ENCODE data around the gene CSNK2A2.

The CSNK2A2 gene

GRCh38 chr16:58198022-58198683 lies at the start of gene CSNK2A2:
TSS of gene CSNK2A2 (minus strand) at chr16:58198106. CDS start at chr16:58197736, 370 bp downstream.
- peak; percentile 81 for DNase-seq (ENCODE audit: low read depth)

- no peak for DNase-seq (ENCODE audit: low read depth)
These were observed 45.7 kb upstream of the CSNK2A2 start for GRCh38 chr16:58243528-58244004.

GRCh38 chr16:58236831-58237230 lies 38.9 kb upstream of the CSNK2A2 start:
- DNase-seq (ENCODE audit: low read depth) = no peak

GRCh38 chr16:58236231-58236690 lies 38.4 kb upstream of the CSNK2A2 start:
- peak; percentile 77 for DNase-seq (ENCODE audit: low read depth)

GRCh38 chr16:58235663-58236062 lies 37.8 kb upstream of the CSNK2A2 start:
- no peak for DNase-seq (ENCODE audit: low read depth)

- DNase-seq (ENCODE audit: low read depth) = no peak
These were observed 37.1 kb upstream of the CSNK2A2 start for GRCh38 chr16:58234831-58235595.

- DNase-seq (ENCODE audit: low read depth) = no peak
These were observed 32.4 kb upstream of the CSNK2A2 start for GRCh38 chr16:58230259-58230658.

- no peak for DNase-seq (ENCODE audit: low read depth)
These were observed 28.9 kb upstream of the CSNK2A2 start for GRCh38 chr16:58226790-58227189.

GRCh38 chr16:58225965-58226602 lies 28.2 kb upstream of the CSNK2A2 start:
- DNase-seq (ENCODE audit: low read depth) = no peak

GRCh38 chr16:58222532-58223316 lies 24.8 kb upstream of the CSNK2A2 start:
- peak; percentile 32 for DNase-seq (ENCODE audit: low read depth)

GRCh38 chr16:58219432-58219831 lies 21.5 kb upstream of the CSNK2A2 start:
- no peak for DNase-seq (ENCODE audit: low read depth)

- DNase-seq (ENCODE audit: low read depth) = no peak
These were observed 20.9 kb upstream of the CSNK2A2 start for GRCh38 chr16:58218786-58219185.

- DNase-seq (ENCODE audit: low read depth) = no peak
These were observed 19.5 kb upstream of the CSNK2A2 start for GRCh38 chr16:58217311-58217925.

- no peak for DNase-seq (ENCODE audit: low read depth)
These were observed 15.1 kb upstream of the CSNK2A2 start for GRCh38 chr16:58212824-58213655.

- no peak for DNase-seq (ENCODE audit: low read depth)
These were observed 13.9 kb upstream of the CSNK2A2 start for GRCh38 chr16:58211846-58212245.

- DNase-seq (ENCODE audit: low read depth) = peak; percentile 48
These were observed 13.3 kb upstream of the CSNK2A2 start for GRCh38 chr16:58211245-58211644.

GRCh38 chr16:58205276-58206036 lies 7.5 kb upstream of the CSNK2A2 start:
- DNase-seq (ENCODE audit: low read depth) = no peak

- no peak for DNase-seq (ENCODE audit: low read depth)
These were observed 3.3 kb upstream of the CSNK2A2 start for GRCh38 chr16:58201163-58201562.

- DNase-seq (ENCODE audit: low read depth) = no peak
These were observed 2.3 kb upstream of the CSNK2A2 start for GRCh38 chr16:58200004-58200797.

Data from ELR (cell line).